NCI-H2081 (cell line): ENCODE data around the gene HOXA2.
A peak's percentile ranks its signal among the peaks of the same experiment; 100 is the strongest.

ENCODE experiments used
- DNase-seq, 2 experiments: peaks; one replicate each; lab custom pipeline; 2025; lab: John Stamatoyannopoulos, UW

The HOXA2 gene

GRCh38 chr7:27141137-27141922, 38.8 kb upstream of the HOXA2 start:
- no peak for DNase-seq

GRCh38 chr7:27140126-27140857, 37.8 kb upstream of the HOXA2 start:
- DNase-seq, result no peak

GRCh38 chr7:27139334-27140125, 37.0 kb upstream of the HOXA2 start:
- no peak for DNase-seq

- no peak for DNase-seq
Observed at GRCh38 chr7:27138985-27139333, 36.5 kb upstream of the HOXA2 start.

GRCh38 chr7:27138472-27138871, 36.0 kb upstream of the HOXA2 start:
- no peak for DNase-seq

GRCh38 chr7:27137640-27138315, 35.3 kb upstream of the HOXA2 start:
- DNase-seq, result no peak

- no peak for DNase-seq
Observed at GRCh38 chr7:27134392-27134791, 31.9 kb upstream of the HOXA2 start.

- DNase-seq, result no peak
Observed at GRCh38 chr7:27133409-27134231, 31.1 kb upstream of the HOXA2 start.

GRCh38 chr7:27132978-27133377, 30.5 kb upstream of the HOXA2 start:
- no peak for DNase-seq

- DNase-seq, result no peak
Observed at GRCh38 chr7:27132214-27132613, 29.7 kb upstream of the HOXA2 start.

- no peak for DNase-seq
Observed at GRCh38 chr7:27131390-27131819, 28.9 kb upstream of the HOXA2 start.

- DNase-seq, result peak; percentile 56 to 70
Observed at GRCh38 chr7:27130540-27131389, 28.3 kb upstream of the HOXA2 start, which contains the start of gene HOXA4. TSS of gene HOXA4 (minus strand) at chr7:27130757. CDS start at chr7:27130733, 24 bp downstream.

GRCh38 chr7:27129729-27130539, 27.5 kb upstream of the HOXA2 start:
- DNase-seq, result peak in 1 of 2 experiments; percentile 45

- no peak for DNase-seq
Observed at GRCh38 chr7:27128776-27129728, 26.6 kb upstream of the HOXA2 start.

GRCh38 chr7:27128034-27128433, 25.6 kb upstream of the HOXA2 start:
- DNase-seq, result no peak

- DNase-seq, result no peak
Observed at GRCh38 chr7:27126596-27127327, 24.3 kb upstream of the HOXA2 start.

- no peak for DNase-seq
Observed at GRCh38 chr7:27125986-27126394, 23.5 kb upstream of the HOXA2 start.
